Renal cortex interstitium (tissue), 11 donors: ENCODE results near the gene C1R. TPM values are rescaled to one million over a fixed set of nuclear protein-coding genes. Genes with fewer than 3 reads are reported as not detected.

Source experiments
- DNase-seq, 11 donors: peaks; one replicate each; pipeline ENCODE4 v3.0.0-alpha.2; 2013; ENCODE audit warnings: low read depth in 9 of 11, low spot score in 4 of 11; ENCODE audit errors: extremely low read depth in 1 of 11
- polyA plus RNA-seq, 3 donors: library from polyadenylated mRNA; unstranded; fragments of 120-200 nt; gene quantifications; one replicate each; pipeline ENCODE4 v1.2.1, GENCODE V29; 2013; ENCODE audit not compliant: insufficient read length in 3 of 3

Gene C1R
- polyA plus RNA-seq, 3 donors, result 40.9 to 56.1 (median 43.6) TPM

- no peak for DNase-seq
Measured at GRCh38 chr12:7103837-7104584, 11.8 kb upstream of the C1R start.

DNA sequence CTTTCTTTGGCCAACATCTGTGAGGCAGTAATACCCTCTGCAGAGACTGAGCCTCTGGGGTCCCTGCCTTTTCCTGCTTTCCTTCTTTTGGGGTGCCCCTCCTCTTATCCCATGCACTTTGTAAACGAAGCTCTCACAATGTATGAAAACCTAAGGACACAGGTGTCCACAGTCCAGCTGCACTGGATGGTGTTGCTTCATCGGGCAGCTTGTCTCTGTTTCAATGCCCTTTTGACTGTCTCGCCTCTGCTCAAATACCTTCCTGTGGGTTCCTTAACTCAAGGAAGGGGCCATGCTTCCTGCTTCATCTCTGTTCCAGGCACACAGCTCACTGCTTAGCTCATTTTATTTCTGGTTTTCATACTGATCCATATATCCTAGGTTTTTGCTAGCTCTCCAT is 10.3 kb upstream of the C1R start:
- no peak for DNase-seq

DNA sequence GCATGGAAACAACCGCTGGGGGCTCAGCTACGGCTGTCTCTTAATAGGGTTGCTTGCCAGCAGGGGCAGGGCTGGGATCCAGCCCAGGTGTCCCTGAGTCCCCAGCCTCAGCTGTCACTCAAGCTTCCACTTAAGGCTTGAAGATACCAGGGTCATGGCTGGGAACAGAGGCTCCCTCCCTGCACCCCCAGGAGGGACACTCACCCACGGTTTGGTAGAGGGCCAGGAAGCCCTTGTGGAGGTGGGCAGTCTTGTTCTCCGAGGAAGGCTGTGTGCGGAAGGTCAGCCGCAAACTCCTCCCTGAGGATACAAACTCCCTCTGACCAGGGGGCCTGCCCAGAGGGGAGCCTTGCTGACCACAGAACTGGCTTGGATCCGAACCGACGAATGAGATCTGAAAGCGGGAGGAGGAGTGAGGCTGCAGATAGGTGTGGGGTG is 9.5 kb upstream of the C1R start:
- no peak for DNase-seq

DNA sequence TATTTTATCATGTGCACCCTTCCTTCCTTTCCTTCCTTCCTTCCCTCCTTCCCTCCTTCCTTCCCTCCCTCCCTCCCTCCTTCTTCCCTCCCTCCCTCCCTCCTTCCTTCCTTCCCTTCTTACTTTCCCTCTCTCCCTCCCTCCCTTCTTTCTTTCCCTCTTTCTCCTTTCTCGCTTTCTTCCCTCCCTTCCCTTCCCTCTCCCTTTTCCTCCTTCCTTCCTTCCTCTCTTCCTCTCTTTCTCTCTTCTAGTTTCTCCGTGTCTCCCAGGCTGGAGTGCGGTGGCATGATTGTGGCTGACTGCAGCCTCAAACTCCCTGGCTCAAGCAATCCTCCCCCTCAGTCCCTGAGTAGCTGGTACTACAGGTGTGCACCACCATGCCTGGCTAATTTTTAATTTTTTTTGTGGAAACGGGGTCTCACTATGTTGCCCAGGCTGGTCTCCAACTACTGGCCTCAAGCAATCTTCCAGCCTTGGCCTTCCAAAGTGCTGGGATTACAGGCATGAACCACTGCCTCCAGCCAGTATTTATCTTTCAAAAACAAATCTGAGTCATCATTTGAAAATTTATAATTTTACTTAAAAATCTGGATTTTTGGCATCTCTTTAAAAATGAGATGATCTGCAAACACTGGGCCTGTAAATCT is 8.9 kb upstream of the C1R start:
- no peak for DNase-seq

GRCh38 chr12:7100239-7100638 is 8.0 kb upstream of the C1R start:
- DNase-seq, result no peak

DNA sequence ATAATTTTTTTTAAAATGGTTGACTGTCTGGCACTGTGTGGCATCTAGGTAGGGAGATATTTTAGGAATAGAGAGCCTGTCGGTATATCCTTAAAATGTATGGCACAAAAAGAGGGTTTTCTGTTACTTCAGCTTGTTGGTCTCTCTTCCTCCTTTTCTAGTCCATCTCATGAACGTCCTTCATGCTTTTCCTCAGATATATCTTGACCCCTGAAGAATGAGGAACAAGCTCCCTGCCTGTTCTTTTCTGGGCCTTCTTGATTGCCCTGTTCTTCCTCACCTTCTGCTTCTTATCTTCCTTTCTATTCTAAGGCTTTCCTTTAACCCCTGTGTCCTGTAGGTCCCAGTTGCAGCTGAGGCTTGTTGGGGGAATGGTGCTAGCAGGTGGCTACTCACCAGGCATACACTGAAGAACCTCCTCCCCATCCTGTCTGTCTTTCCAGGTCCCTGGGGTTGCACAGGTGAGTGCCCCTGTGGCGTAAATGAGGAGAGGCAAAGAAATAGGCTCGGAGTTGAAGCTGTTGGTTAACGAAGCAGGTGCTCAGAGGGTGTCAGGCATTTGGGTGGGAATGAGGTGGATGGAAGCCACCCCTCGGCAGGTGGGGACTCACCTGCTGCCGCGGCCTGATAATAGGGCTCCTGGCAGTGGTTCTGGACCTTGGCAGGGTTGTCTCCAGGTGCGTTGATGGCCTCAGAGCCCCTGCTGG is 7.2 kb upstream of the C1R start:
- DNase-seq, result no peak

DNA sequence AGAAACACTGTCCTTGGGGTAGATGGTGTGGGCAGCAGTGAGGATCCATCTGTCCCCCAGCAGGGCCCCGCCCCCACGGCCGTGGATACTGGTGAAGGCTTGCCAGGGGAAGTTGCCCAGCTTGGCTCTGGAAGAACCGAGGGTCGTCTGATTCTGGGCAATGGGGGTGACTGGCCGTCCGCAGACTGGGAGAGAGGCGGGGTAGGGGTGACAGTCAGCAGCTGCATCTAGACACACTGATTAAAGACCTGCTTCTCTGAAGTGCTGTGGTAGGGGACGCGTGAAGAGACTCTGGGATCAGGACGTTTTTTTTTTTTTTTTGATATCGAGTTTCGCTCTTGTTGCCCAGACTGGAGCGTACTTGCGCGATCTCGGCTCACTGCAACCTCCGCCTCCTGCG is 4.7 kb upstream of the C1R start:
- DNase-seq, result no peak

DNA sequence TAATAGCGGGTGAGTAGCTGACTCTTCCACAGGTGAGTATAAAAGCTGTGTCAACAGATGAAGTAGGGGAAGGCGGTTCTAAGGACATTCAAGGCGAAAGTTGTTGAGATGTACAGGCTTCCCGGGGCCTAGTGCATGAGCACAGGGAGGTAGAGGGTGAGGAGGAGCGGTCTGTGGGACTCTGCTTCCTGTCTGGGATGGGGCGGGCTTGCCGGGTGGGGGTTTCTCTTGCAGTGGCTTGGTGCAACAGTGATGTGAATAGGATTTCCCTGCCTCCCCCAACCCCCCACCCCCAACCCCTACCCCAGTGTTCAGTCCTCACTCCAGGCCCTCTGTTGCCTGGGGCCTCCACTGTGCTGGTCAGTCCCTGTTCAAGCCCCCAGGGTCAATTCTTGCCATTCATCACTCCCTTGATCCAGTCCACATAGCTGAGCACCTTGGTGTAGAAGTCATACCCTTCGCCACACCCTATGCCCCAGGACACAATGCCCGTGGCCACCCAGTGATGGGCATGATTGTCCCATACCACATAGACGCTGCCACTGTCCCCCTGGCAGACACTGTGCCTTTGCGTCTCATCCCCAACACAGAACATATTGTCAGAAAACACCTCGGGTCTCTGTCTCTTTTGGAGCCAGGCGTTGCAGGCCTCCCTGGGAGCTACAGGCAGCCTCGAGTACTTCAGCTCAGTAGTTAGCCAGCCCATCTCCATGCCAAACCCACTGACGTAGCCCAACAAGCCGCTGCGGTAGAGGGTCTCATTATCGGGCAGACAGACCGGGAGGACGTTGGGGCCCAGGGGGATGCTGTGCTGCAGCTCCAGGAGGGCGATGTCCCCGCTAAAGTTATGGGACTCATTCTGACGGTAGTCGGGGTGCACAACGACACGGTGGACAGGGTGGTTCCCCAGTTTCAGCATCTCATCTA is 4.0 kb upstream of the C1R start:
- DNase-seq, result no peak

DNA sequence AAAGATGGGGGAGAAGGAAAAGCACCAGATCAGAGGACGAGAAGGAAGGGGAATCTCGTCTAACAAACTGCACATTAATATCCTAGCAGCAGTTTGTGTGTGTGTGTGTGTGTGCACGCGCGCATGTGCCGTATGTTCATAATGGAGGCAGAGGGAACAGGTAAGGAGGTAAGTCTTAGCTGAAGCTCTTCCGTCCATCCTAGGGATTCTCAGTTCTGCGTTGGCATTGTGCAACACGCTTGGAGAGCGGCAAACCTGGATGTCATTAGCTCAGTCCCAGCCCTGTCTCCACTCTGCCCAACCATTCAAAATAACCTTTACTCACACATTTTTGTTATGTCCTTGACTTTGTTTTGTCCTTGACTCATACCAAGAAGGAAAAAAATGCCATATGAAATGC is 1.6 kb upstream of the C1R start:
- no peak for DNase-seq

DNA sequence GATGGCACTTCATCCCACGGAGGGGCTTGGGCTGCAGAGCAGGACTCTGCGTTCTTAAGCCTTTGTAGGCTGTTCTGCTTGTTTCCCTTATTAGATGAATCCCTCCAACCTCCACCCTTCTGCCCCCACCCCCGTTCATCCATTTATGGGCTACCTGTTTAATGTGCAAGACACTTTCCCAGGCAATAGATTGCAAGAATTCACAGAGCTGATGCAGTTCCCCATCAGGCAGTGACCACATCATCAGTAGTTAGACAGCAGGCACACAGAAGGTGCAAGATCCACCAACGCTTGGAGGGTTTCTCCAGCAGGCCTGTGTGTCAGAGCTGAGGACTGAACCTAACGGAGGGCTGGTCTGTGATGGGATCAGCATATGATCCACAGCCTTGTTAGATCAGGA is 1.2 kb upstream of the C1R start:
- no peak for DNase-seq

- no peak for DNase-seq
Measured at GRCh38 chr12:7092986-7093460, 778 bp upstream of the C1R start.

GRCh38 chr12:7091660-7092228 is 501 bp downstream of the C1R start:
- DNase-seq, result peak in 2 of 11 donors; percentile 15 to 18

GRCh38 chr12:7091171-7091570 is 1.1 kb downstream of the C1R start:
- DNase-seq, result no peak

DNA sequence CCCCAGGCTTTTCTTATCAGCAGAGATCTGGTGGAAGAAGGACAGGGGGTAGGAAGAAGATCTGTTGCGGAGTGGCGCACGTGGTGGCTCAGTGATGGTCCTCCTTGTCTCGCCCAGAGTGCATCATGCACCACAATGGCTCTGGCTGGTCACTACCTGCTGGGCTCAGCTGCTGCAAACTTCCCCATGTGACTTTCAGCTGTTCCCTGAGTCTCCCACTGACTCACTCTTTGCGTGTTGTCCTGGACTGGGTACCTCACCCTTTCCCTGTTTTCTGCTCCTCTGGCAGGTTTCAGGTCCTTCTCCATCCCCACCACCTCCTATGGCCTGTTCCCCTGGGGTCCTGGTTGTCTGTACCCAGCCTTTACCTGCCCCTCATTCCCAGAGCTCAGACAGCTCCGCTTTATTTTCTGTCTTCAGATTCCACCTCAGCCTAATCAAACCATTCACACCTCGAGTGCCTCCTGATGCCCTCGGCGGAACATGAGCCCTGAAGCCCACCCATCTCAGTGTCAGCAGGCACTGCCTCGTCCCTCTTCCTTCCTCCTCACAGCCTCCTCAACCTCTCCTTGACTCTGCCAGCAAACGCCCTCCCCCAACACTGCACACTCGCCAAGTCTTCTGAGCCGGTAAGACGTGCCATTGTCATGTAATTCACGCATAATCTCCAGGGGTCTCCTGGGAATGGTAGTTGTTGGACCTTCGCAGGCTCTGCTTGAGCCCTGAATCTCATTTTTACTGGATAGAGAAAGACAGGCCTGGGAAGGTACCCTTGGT is 1.8 kb downstream of the C1R start:
- no peak for DNase-seq

DNA sequence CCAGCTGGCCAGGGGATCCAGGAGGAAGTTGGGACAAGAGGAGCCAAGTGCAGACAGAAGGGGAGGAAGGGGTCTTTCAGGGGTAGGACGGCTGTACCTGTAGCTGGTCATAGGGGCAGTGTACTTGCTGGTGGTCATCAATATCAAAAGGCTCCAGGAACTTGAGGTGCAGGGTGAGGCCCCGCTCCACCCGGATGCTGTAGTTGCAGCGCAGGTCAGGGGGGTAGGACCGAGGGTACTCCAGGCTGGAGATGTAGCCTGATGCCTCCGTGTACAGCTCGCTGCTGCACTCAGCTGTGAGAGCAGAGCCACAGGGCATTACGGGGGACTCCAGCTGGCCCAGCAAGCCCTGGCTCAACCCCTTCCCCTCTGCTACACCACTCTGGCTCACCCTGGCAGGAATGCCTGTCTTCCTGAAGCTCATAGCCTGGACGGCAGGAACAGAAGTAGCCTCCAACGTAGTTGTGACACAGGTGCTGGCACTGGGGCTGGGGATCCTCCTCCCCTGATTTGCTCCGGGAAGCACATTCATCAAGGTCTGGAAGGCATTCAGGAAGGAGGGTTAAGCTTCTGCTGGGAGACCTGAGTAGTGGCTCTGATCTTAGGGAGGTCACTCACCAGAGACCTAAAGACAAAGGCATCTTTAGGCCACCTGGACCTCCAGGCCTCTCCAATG is 2.9 kb downstream of the C1R start:
- DNase-seq, result no peak

DNA sequence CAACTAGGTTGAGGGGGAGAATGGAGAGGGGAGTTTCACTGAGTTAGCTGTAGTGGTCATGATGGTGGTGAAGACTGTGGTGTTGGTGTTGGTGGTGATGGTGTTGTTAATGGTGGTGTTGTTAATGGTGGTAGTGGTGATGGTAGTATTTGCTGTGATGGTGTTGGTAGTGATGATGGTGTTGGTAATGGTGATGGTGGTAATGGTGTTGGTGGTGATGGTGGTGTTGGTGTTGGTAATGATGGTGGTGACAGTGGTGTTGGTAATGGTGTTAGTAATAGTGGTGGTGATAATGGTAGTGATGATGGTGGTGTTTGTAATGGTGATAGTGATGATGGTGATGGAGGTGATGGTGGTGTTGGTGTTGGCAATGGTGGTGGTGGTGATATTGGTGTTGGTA is 9.1 kb downstream of the C1R start:
- DNase-seq, result no peak

- DNase-seq, result no peak
Measured at GRCh38 chr12:7081037-7081436, 11.2 kb downstream of the C1R start.

DNA sequence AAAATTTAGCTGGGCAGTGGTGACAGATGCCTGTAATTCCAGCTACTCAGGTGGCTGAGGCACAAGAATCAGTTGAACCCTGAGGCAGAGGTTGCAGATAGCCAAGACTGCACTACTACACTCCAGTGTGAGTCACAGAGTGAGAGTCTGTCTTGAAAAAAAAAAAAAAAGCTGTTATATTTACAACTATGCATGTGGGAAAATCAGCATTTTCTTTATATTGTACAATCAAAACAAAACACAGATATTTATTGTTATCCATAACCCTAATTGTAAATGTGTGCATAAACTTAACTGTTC is 12.5 kb downstream of the C1R start:
- DNase-seq, result no peak
